Stromal cell of bone marrow (primary cell): ENCODE results near the gene C12orf43.
"Not testable (repeated sequence)": the region's sequence is repeated elsewhere in the genome, so short reads cannot be mapped to it uniquely, and the experiment has no call there.

Source experiments
- DNase-seq: peaks from one replicate; pipeline ENCODE4 v3.0.0-alpha.2; 2012; ENCODE audit warnings: low read depth

C12orf43 gene, protein sequence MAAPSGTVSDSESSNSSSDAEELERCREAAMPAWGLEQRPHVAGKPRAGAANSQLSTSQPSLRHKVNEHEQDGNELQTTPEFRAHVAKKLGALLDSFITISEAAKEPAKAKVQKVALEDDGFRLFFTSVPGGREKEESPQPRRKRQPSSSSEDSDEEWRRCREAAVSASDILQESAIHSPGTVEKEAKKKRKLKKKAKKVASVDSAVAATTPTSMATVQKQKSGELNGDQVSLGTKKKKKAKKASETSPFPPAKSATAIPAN

DNA sequence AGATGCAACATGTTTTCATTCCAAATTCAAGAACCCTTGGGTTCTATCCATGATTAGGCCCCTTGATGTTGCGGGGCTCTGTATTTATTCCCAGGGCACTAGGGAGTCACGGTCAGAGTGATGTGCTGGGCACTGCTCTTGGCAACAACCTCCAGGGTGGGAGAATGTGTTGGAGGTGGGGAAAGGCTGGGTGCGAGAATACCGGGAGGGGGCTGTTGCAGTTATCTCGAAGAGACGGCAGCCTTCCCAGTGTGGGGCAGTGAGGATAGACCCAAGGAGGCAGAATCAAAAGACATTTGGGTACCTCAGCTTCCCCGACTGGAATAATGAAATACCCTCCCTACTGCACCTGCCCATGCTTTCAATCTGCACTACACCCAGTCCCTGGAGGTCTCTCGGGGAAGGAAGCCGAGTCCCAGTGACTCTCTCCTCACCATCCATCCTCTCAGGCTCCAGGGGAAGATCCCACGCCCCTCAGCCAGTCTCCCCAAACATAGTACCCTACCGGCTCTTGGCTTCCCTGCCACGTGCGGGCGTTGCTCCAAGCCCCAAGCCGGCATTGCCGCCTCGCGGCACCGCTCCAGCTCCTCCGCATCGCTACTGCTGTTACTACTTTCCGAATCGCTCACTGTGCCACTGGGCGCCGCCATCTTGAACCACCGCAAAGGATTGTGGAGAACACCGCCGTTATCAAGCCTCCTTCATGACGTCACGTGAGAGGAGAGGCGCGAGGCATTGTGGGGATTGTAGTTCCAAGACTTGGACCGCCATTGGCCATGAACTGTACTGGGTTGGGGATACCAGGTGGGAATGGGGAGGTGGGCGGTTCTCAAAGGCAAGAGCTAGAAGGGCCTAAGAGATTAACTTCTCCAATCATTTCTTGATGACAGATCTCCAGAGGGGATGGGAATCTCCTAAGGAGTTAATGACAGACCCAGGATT, at the start of gene C12orf43:
TSS of gene C12orf43 (minus strand) at position 663 of the 942 bp plus-strand sequence. CDS start at position 650, 13 bp downstream.
- DNase-seq = peak; percentile 87

DNA sequence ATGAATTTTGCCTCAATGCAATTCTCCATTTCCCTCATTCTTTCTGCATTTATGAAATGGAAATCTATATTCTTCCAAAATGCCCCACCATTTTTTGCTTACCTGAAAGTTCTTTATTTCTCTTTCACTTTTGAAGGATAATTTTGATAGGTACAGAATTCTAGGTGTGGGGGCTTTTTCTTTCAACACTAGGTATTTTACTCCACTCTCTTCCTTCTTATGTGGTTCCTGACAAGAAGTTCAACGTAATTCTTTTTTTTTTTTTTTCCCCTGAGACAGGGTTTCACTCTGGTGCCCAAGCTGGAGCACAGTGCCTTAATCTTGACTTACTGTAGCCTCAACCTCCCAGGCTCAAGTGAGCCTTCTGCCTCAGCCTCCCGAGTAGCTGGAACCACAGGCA, 49.1 kb upstream of the C12orf43 start:
- no peak for DNase-seq

DNA sequence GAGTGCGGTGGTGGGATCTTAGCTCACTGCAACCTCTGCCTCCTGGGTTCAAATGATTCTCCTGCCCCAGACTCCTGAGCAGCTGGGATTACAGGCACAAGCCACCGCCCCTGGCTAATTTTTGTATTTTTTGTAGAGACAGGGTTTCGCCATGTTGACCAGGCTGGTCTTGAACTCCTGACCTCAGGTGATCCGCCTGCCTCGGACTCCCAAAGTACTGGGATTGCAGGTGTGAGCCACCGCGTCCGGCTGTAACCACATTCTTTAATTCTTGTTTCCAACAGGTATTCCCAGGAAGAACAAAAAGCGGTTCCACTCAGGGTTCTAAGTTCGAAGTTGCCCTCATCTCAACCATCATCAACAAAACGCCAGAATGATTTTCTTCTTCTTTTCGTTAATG, 48.3 kb upstream of the C12orf43 start:
- not testable (repeated sequence) for DNase-seq

DNA sequence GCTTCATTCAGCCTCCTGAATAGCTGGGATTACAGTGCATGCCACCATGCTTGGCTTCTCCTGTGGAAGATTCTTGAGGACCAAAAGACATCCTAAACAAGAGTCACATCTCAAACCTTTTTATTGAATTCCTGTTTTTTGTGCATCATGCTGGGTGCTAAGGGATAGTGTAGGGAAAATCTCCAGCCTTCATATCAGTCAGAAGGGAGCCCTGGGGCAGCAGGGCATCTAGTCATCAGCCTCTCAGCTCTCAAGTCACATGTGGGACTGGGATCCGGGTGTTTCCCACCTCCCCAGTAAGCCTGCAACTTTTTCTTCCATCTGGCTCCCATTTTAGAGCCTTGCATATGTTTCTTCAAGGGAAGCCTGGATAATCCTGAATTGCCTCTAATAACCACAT, 47.8 kb upstream of the C12orf43 start:
- DNase-seq = no peak

DNA sequence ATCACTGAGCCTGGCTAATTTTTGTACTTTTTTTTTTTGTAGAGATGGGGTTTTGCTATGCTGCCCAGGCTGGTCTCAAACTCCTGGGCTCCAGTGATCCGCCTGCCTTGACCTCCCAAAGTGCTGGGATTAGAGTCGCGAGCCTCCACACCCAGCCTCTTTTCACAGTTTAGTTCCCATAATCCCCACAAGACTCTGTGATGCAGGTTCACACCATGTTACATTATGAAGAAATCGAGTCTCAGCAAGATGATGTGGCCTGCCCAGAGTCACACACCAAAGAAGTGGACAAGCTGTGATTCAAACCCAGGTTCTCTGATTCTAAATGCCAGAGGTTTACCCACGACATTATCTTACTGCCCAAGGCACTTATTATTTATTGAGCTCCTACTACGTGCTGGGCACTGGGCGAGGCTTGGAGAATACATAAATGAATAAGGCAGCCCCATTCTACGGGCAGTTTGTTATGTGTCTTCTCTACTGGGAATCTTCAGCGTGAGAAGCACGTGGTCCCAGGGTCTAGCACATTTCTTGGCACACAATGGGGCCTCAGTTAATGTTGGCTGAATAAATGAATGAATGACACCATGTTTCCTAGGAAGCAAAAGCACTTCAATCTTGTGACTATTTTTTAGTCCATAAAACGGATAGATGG, 46.2 kb upstream of the C12orf43 start:
- no peak for DNase-seq

DNA sequence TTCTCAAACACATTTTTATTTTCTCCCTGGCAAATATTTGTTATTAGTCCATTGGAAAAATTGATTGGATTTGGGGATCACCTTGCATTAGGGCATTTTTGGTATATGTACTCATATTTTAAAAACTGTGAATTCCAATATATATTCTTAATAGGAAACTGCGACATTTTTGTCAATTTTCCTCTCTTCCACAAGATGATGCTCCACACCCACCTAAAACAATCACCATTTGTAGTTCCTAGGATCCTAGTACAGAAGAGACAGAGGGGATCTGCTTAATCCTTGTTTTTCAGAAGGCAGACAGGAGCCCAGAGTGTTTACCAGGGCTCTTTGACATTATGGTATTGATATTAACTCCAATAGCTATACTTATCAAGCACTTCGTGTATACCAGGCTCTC, 45.5 kb upstream of the C12orf43 start:
- DNase-seq = no peak

DNA sequence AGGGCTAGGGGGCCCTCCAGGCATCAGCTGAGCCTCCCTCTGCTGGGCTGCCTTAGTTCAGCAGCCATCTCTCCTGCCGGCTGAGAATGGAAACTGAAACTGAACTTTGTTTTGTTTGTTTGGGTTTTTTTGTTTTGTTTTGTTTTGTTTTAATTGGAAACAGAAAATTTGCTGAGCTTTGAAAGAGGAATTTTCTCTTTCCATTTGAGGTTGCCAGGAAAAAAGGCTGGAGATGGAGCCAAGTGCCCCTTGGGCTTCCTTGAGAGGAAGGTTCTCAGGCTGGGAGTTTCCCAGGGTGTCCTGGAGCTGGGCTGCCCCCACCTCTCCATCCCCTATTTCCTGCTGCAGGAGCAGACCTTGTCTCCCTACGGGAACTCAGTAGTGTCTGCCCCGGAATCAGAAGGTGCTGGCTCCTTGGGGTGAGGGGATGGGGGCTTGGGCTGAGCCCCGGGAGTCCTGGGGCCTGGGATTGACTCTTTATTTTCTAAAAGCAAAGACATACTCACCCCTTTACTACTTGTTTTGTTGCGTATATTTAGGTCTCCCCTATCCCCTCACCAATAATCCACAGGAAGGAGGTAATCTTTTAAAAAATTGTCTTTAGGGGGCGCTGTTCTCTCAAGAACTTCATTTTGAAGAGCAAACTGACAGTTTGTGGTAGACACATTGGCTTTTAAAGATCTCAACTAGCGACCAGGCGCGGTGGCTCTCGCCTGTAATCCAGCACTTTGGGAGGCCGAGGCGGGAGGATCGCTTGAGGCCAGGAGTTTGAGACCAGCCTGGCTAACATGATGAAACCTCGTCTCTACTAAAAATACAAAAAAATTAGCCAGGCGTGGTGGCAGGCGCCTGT, 44.1 kb upstream of the C12orf43 start:
- peak; percentile 25 for DNase-seq

DNA sequence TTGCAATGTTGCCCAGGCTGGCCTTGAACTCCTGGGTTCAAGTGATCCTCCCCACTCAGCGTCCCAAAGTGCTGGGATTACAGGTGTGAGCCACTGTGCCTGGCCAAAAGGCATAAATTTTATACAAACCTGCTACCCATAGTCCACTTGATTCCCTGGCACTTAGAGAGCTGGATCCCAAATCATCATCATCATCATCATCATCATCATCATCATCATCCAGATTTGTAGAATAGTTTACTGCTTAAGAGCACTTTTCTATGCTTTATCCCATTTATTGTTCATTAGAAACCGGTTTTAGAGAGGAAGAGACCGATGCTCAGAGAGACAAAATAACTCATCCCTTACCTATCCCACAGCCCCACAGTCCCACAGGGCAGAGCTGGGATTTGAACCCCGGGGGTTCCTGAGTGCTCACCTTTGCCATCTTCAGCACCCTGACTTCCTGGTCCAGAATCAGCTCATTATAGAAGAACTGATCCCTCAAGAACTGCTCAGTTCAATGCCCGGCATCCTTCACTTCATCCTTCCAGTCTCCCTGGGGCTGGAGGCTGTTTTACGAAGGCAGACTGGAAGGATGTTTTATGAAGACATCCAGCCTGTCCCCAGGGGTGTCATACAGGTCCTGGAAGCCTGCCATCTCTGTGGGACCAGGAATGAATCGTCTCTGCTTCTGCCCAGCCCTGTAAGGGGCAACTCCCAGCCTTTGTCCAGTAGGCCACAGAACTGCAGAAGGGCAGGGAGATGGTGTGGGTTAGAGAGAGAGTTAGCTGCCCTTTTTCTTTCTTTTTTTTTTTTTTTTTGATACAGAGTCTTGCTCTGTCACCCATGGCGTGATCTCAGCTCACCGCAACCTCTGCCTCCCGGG, 43.0 kb upstream of the C12orf43 start:
- no peak for DNase-seq

DNA sequence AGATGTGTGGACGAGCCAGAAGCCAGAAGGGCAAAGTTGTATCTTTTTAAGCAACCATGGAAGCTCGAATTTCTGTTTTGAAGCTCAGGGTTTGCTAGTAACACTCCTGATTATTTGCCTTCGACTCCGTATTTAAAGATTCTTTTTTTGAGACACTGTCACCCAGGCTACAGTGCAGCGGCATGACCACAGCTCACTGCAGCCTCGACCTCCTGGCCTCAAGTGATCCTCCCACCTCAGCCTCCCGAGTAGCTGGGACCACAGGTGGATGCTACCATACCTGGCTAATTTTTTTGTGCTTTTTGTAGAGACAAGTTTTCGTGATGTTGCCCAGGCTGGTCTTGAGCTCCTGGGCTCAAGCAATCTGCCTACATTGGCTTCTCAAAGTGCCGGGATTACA, 41.5 kb upstream of the C12orf43 start:
- DNase-seq = no peak

DNA sequence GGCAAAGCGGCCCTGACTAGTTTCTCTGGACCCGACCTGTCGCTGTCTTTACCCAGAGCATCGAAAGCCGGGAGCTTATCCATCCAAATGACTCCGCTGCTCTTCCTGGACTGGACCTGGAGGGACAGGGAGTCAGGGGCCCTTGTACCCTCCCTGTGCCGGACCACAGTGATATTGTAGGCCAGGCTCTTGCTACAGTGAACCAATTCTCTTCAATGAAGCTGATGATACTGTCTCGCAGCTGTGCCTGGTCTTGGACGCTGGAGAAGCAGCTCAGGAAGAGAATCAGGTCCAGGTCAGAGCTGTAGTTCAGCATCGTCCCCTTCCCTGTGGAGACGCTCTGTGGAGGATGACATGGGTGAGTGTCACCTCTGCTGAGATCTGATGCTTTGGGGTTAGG, 37.4 kb upstream of the C12orf43 start:
- no peak for DNase-seq

DNA sequence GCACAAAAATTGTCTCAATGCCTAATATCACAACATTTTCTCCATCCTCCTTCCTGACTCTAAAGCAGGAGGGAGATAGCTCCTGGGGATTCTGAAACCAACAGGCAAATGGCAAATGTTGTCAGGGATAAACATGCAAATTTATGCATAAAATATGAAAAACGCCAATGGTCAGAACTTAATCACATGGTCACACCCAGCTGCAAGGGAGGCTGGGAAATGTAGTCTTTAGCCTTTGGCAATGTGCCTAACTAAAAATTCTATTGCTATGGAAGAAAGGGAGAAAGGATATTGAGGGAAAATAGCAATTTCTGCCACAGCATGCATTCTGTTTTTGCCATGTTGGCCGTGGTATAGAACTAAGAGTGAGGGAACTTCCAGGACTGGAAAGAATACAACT, 34.4 kb upstream of the C12orf43 start:
- DNase-seq = no peak

DNA sequence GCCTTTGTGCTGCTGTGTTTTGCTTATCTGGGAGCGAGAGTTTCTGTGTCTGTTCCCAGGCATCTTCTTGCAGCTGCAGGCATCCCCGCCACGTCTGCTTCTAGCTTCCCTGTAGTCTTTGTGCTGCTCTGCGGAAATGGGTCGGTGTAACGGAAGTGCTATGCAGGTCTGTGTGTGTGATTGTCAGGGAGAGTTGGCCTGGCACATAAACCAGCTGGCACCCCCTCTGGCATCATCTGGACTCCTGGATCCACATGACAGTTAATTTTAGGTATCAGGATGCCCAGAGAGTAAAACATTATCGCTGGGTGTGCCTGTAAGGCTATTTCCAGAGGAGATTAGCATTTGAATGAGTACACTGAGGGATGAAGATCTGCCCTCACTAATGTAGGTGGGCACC, 32.2 kb upstream of the C12orf43 start:
- DNase-seq = no peak

DNA sequence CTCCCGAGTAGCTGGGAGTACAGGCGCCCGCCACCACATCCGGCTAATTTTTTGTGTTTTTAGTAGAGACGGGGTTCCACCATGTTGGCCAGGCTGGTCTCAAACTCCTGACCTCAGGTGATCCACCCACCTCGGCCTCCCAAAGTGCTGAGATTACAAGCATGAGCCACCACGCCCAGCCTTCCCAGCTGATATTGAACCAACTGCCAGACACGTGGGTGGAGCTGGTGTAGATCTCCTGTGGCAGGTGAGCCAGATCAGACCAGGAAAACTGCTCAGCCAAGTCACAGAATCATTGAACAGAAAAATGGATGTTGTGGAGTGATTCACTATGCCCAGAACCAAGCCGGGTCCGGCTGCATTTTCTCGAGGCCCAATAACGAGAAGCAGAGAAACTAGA, 31.1 kb upstream of the C12orf43 start:
- not testable (repeated sequence) for DNase-seq

DNA sequence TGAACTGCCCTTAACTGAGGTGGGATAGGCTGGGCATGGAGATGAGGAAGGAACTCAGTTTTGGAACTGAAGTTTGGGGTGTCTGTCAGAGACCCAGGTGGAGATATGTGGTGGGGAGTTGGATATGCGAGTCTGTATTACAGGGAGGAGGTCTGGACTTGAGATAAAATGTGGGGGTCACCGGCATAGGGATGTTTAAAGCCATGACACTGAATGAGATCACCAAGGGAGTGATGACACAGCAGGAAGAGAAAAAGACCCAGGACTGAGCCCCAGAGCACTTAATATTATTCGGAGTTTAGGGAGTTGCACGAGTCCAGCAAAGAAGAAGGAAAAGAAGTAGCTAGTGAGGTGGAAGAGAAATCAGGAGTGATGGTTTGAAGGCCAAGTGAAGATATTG, 26.8 kb upstream of the C12orf43 start:
- no peak for DNase-seq

DNA sequence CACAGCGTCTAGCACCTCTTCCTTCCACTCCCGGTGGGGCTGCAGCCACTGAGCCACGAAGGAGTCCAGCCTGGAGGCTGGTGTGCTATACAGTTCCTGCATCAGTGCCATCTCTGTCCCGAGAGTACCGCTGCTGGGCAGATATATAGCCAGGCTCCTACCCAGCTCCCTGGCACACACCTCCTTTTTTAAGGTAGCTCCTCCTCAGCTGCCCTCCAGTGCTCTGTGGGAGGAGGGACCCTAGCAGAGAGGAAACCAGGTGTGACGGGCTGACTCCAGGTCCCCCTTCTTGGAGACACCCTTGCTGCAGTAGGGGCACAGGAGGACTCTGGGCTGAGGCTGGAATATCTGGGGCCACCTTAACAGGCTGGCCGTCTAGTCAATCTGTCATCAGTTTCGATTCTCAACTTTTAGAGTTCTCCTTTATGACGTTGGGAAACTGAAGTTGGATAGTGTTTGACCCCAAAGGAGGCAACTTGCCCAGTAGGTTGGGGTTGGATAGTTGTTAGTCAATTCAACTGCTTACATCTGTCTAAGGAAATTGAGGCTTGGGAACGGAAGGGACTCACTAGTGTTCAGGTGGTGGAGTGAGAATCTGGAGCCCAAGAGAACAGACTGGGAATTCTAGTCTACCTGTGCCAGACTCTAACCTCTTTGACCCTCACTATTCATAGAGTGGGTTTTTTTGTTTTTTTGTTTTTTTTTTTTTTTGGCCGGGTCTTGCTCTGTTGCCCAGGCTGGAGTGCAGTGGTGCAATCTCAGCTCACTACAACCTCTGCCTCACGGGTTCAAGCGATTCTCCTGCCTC, 22.8 kb upstream of the C12orf43 start, which contains the start of gene OASL:
TSS of gene OASL (minus strand) at position 386 of the 808 bp plus-strand sequence. CDS start at position 111, 275 bp downstream.
- DNase-seq = peak; percentile 65

DNA sequence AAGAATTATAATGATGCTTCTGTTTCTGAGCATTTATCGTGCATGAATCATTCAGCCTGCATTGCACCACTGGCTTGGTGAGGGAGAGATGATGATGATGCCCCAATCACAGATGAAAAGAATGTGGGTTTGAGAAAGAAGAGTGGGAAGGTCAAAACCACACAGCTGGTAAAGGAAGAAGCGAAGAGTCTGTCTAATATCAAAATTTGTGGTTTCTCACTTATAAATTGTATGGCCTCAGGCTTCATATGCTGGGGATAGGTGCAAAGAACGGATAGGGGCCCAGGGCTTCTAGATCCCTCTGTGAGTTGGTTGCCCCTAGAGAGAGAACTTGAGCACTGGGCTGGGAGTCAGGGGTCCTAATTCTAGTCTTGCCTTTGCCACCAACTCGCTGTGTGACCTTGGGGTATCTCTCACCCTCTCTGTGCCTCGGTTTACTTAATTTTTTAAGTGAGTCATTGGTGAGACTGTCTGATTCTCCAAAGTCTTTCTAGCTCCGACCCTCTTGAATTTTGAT, 20.6 kb upstream of the C12orf43 start:
- peak; percentile 57 for DNase-seq

DNA sequence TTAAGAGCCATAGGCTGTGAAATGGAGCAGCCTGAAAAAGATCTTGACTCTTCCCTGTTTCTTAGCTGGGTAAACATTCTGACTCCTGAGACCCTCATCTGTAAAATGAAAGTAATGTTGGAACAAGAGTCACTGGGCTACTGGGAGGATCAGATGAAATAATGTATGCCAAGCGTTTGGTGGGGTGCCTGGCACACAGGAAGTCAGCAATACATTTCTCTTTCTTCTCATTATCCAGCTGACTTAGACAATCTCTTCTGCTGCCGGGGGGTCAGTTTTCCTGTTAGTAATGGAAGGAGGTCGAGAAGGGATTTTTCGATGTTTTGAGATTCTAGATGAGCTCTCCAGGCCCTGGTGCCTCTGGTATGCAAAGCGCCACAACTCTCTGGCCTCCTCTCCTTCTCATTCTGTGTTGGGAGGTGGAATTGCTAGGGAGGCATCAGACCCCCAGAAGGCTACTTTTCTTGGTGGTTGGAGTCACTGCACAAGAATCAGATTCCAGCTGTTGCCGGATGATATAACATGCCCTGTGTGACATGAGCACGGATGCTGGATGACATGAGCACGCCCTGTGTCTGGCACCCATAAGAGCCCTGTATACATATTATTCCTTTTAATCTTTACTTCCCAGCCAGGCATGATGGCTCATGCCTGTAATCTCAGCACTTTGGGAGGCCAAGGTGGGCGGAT, 18.5 kb upstream of the C12orf43 start:
- DNase-seq = no peak

DNA sequence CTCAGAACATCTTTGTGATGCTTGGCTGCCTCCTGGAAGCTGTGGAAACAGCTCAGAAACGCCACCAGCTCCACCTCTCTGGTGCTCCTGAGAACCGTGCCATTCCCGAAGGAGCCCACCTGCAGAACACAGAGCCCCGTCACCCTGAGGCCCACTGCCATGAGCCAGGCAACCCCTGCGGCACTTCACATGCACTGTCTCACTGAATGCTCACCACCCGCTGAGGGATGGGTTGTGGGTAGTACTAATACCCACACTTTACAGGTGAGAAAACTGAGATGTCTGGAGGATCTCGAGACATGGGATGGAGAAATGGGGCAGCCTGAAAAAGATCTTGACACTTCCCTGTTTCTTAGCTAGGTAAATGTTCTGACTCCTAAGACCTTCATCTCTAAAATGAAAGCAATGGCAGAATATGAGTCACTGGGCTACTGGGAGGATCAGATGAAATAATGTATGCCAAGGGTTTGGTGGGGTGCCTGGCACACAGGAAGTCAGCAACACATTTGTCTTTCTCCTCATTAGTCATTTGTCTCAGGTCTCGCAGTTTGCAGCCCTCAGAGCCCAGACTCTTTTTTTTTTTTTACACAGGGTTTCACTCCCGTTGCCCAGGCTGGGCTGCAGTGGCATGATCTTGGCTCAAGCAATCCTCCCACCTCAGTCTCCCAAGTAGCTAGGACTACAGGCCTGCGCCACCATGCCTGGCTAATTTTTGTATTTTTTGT, 17.5 kb upstream of the C12orf43 start:
- DNase-seq = peak; percentile 36
